Measurements from ENCODE around the gene GPR176.

GPR176 gene

GRCh38 chr15:39752991-39753390 is 167.1 kb downstream of the GPR176 start:
- no peak overlapping the region for H3K4me3 ChIP-seq (ENCODE audit: low read length)
- TF ChIP-seq CTCF (conservative IDR thresholded peaks at IDR 0.05; ENCODE audit: low read length): no peak
- peak; percentile 35 for DNase-seq (ENCODE audit: low read depth)

GRCh38 chr15:39752246-39752645 is 167.8 kb downstream of the GPR176 start:
- TF ChIP-seq CTCF (conservative IDR thresholded peaks at IDR 0.05; ENCODE audit: low read length): no peak
- DNase-seq (ENCODE audit: low read depth): peak; percentile 33
- no peak overlapping the region for H3K4me3 ChIP-seq (ENCODE audit: low read length)
